HEK293T (cell line): ENCODE results near the gene FHOD1.

Source experiments
- ARNT ChIP-seq: fragments of 450-650 bp; IDR thresholded peaks from 2 replicates; pipeline ENCODE4 v1.6.1; 2017; ENCODE audit warnings: mild to moderate bottlenecking
- BHLHE40 ChIP-seq: fragments of 450-650 bp; IDR thresholded peaks from 2 replicates; pipeline ENCODE4 v1.6.1; 2016; ENCODE audit warnings: mild to moderate bottlenecking, moderate library complexity, borderline replicate concordance
- FOXA1 ChIP-seq: fragments of 450-650 bp; IDR thresholded peaks from 2 replicates; pipeline ENCODE4 v1.6.1; 2016; ENCODE audit warnings: mild to moderate bottlenecking
- FOXK2 ChIP-seq: fragments of 450-650 bp; IDR thresholded peaks from 2 replicates; pipeline ENCODE4 v1.6.1; 2016; ENCODE audit warnings: mild to moderate bottlenecking
- FOXM1 ChIP-seq: fragments of 450-650 bp; IDR thresholded peaks from 2 replicates; pipeline ENCODE4 v1.6.1; 2017; ENCODE audit warnings: mild to moderate bottlenecking, borderline replicate concordance
- HDGF ChIP-seq: fragments of 450-650 bp; IDR thresholded peaks from 2 replicates; pipeline ENCODE4 v1.6.1; 2017; ENCODE audit warnings: antibody characterized with exemption, borderline replicate concordance
- L3MBTL2 ChIP-seq: fragments of 450-650 bp; conservative IDR thresholded peaks from 2 replicates; pipeline ENCODE4 v1.6.1; 2016; ENCODE audit warnings: mild to moderate bottlenecking
- SP1 ChIP-seq: fragments of 450-650 bp; IDR thresholded peaks from 2 replicates; pipeline ENCODE4 v1.6.1; 2017
- SUZ12 ChIP-seq: fragments of 450-650 bp; IDR thresholded peaks from 2 replicates; pipeline ENCODE4 v1.6.1; 2016; ENCODE audit warnings: mild to moderate bottlenecking
- TARDBP ChIP-seq: fragments of 450-650 bp; IDR thresholded peaks from 2 replicates; pipeline ENCODE4 v1.6.1; 2016

- TF ChIP-seq L3MBTL2 (no peak), SUZ12 (no peak), FOXA1 (no peak), SP1 (no peak), BHLHE40 (no peak), ARNT (no peak), FOXK2 (no peak), TARDBP (no peak), FOXM1 (no peak), HDGF (no peak)
Observed at GRCh38 chr16:67246756-67247191, 507 bp downstream of the FHOD1 start.
